ENCODE data around the gene PDGFD. TPM values are rescaled to one million over a fixed set of nuclear protein-coding genes. Genes with fewer than 3 reads are reported as not detected.

The PDGFD gene
- not detected for total RNA-seq

DNA sequence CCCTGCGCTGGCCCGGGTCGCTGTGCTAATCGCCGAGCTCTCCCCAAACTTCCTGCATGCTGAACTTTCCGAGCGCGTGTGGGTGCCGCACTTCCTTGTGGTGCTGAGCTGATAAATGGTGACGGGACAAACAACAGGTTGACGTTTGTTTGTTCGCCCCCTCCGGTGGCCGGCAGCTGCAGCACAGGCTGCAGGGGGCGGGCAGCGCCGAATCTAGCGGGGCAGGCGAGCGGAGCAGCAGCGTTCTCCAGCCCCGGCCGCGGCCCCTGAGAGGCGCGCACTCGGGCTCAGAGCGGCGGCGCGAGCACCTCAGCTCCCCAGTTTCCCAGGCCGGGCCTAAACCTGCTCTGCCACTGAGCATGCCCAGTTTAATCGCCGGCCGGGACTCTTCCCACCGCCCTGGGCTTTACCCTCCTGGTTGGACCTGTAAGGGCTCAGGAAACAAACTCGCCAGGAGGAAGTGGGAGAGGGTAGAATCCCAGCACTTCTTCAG lies at the start of gene PDGFD:
TSS of gene PDGFD (minus strand) at position 120 of the 493 bp plus-strand sequence.

DNA sequence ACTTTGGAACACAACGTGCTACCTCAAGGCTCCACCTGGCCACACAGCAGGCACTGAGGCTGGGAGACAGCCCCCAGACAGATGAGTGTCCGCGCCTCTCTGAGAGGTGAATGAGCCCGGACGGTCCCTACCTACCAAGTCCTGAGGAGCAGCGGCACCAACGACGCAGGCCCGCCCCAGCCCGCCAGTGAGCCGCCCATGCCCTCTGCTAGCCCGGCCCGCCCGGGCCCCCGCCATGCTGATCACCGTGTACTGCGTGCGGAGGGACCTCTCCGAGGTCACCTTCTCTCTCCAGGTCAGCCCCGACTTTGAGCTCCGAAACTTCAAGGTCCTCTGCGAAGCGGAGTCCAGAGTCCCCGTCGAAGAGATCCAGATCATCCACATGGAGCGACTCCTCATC lies 127.4 kb downstream of the PDGFD start, which contains the start of gene DDI1:
TSS of gene DDI1 (plus strand) at position 53 of the 400 bp plus-strand sequence. CDS start at position 236, 183 bp downstream.

Other genes starting within 250 kb of the PDGFD start
- not detected for gene DDI1, start 127.5 kb downstream of the PDGFD start, total RNA-seq